SK-N-SH (cell line): ENCODE data around the gene PKIB. TPM values are rescaled to one million over a fixed set of nuclear protein-coding genes. Genes with fewer than 3 reads are reported as not detected.

Source experiments
- CTCF ChIA-PET: fragments of 300-600, 350-600 bp; formaldehyde crosslinking; extraction: SDS; loops from one replicate; lab custom pipeline; 2021; lab: Yijun Ruan, JAX
- POLR2A ChIA-PET: fragments of 350-600 bp; sonication (Branson Sonifier 250); formaldehyde crosslinking; extraction: SDS; loops from one replicate; lab custom pipeline; 2020; ENCODE audit warnings: antibody characterized with exemption, inconsistent platforms; lab: Yijun Ruan, JAX
- DNase-seq: peaks from one replicate; pipeline ENCODE4 v3.0.0; 2012
- H2AFZ ChIP-seq: fragments of 200-600 bp; sonication (generic); 2 replicates; pipeline ENCODE4 v1.8.1; 2016; ENCODE audit warnings: antibody characterized with exemption, mild to moderate bottlenecking, low read depth
- H3F3A ChIP-seq: fragments of 200-600 bp; sonication (generic); replicated peaks from 2 replicates; pipeline ENCODE3; 2016; ENCODE audit warnings: antibody characterized with exemption, mild to moderate bottlenecking; ENCODE audit not compliant: insufficient read depth
- H3K27ac ChIP-seq, 2 experiments: fragments of 200-500 bp in 1 of 2; fragments of 200-600 bp in 1 of 2; sonication (Bioruptor generic) in 1 of 2; sonication (generic), shearing (Covaris generic) in 1 of 2; 2 replicates each; pipeline versions ENCODE4 v1.5.1 to v1.6.1; 2014 to 2016; ENCODE audit warnings: low read depth in 2 of 2, inconsistent platforms in 1 of 2, low read length in 1 of 2, mild to moderate bottlenecking in 1 of 2, mixed read lengths in 1 of 2
- H3K27me3 ChIP-seq: fragments of 200-600 bp; sonication (generic), shearing (Covaris generic); 2 replicates; pipeline ENCODE4 v1.6.1; 2016; ENCODE audit warnings: mixed run types; ENCODE audit not compliant: insufficient read depth
- H3K36me3 ChIP-seq, 2 experiments: fragments of 200-500 bp in 1 of 2; fragments of 200-600 bp in 1 of 2; sonication (Bioruptor generic) in 1 of 2; sonication (generic) in 1 of 2; replicated peaks in 1 of 2; 2 replicates each; pipeline versions ENCODE3 to v1.5.1; 2014 to 2016; ENCODE audit warnings: low read length in 1 of 2, mild to moderate bottlenecking in 1 of 2; ENCODE audit not compliant: insufficient read depth in 2 of 2, control insufficient read depth in 1 of 2
- H3K4me1 ChIP-seq, 2 experiments: fragments of 200-500 bp in 1 of 2; fragments of 200-600 bp in 1 of 2; sonication (Bioruptor generic) in 1 of 2; sonication (generic), shearing (Covaris generic) in 1 of 2; 2 replicates each; pipeline versions ENCODE4 v1.5.1 to v1.6.1; 2014 to 2016; ENCODE audit warnings: low read depth in 1 of 2, low read length in 1 of 2, mixed run types in 1 of 2; ENCODE audit not compliant: insufficient read depth in 2 of 2, control insufficient read depth in 1 of 2
- H3K4me2 ChIP-seq: fragments of 200-600 bp; sonication (generic), shearing (Covaris generic); 2 replicates; pipeline ENCODE4 v1.6.1; 2017; ENCODE audit warnings: mixed run types
- H3K4me3 ChIP-seq, 2 experiments: fragments of 200-500 bp in 1 of 2; fragments of 200-600 bp in 1 of 2; sonication (Bioruptor generic) in 1 of 2; sonication (generic), shearing (Covaris generic) in 1 of 2; 2 replicates each; pipeline versions ENCODE4 v1.5.1 to v1.8.1; 2014 to 2016; ENCODE audit warnings: low read depth in 2 of 2, inconsistent platforms in 1 of 2, low read length in 1 of 2, mild to moderate bottlenecking in 1 of 2, mixed read lengths in 1 of 2, moderate library complexity in 1 of 2
- H3K79me2 ChIP-seq: fragments of 200-600 bp; sonication (generic); 2 replicates; pipeline ENCODE4 v1.8.1; 2017; ENCODE audit warnings: mild to moderate bottlenecking; ENCODE audit not compliant: insufficient read depth
- H3K9ac ChIP-seq: fragments of 200-600 bp; sonication (generic); 2 replicates; pipeline ENCODE4 v1.6.1; 2017; ENCODE audit warnings: mixed run types
- H3K9me2 ChIP-seq: fragments of 200-600 bp; sonication (generic); 2 replicates; pipeline ENCODE4 v1.6.1; 2017; ENCODE audit warnings: mixed run types
- H3K9me3 ChIP-seq: fragments of 200-600 bp; sonication (generic); 2 replicates; pipeline ENCODE4 v1.6.1; 2017; ENCODE audit warnings: mixed run types, mild to moderate bottlenecking, moderate library complexity
- H4K20me1 ChIP-seq: fragments of 200-600 bp; sonication (generic); 2 replicates; pipeline ENCODE4 v1.6.1; 2017; ENCODE audit warnings: mild to moderate bottlenecking, mixed run types; ENCODE audit not compliant: insufficient read depth
- ELF1 ChIP-seq: IDR thresholded peaks from 2 replicates; pipeline ENCODE4 v1.4.0; 2012
- FOSL2 ChIP-seq: IDR thresholded peaks from 2 replicates; pipeline ENCODE4 v1.4.0; 2012; ENCODE audit warnings: low read depth, mild to moderate bottlenecking, moderate library complexity, borderline replicate concordance
- FOXJ3 ChIP-seq: sonication (generic); formaldehyde crosslinking; IDR thresholded peaks from 2 replicates; pipeline ENCODE4 v1.5.1; 2020; ENCODE audit warnings: mild to moderate bottlenecking, missing genetic modification reagents
- FOXM1 ChIP-seq: IDR thresholded peaks from 2 replicates; pipeline ENCODE4 v1.4.0; 2012; ENCODE audit warnings: low read depth, mild to moderate bottlenecking
- GATA2 ChIP-seq: sonication (generic); formaldehyde crosslinking; IDR thresholded peaks from 2 replicates; pipeline ENCODE4 v1.5.0; 2020; ENCODE audit warnings: mild to moderate bottlenecking, missing genetic modification reagents
- IRF3 ChIP-seq: fragments of 150-350 bp; IDR thresholded peaks from 2 replicates; pipeline ENCODE4 v1.6.1; 2016; ENCODE audit warnings: mild to moderate bottlenecking, low read depth, low read length
- MAX ChIP-seq: IDR thresholded peaks from 2 replicates; pipeline ENCODE4 v1.4.0; 2012; ENCODE audit warnings: low read depth
- MXI1 ChIP-seq: IDR thresholded peaks from 2 replicates; pipeline ENCODE4 v1.6.1; 2012; ENCODE audit warnings: mild to moderate bottlenecking, low read depth, low read length, improper control_type of control experiment
- PBX3 ChIP-seq: IDR thresholded peaks from 2 replicates; pipeline ENCODE4; 2012
- POLR2AphosphoS5 ChIP-seq: IDR thresholded peaks from 2 replicates; pipeline ENCODE4 v1.6.1; 2012; ENCODE audit warnings: low read depth, low read length
- RAD21 ChIP-seq: IDR thresholded peaks from 2 replicates; pipeline ENCODE4 v1.6.1; 2012; ENCODE audit warnings: mild to moderate bottlenecking, low read length
- RCOR1 ChIP-seq: fragments of 150-350 bp; IDR thresholded peaks from 2 replicates; pipeline ENCODE4 v1.6.1; 2017; ENCODE audit warnings: antibody characterized with exemption, low read length
- RFX5 ChIP-seq: IDR thresholded peaks from 2 replicates; pipeline ENCODE4 v1.6.1; 2012; ENCODE audit warnings: mild to moderate bottlenecking, improper control_type of control experiment, low read length
- SMC3 ChIP-seq: IDR thresholded peaks from 2 replicates; pipeline ENCODE4 v1.6.1; 2012; ENCODE audit warnings: low read depth, low read length, improper control_type of control experiment
- TAF1 ChIP-seq: IDR thresholded peaks from 2 replicates; pipeline ENCODE4 v1.6.1; 2012; ENCODE audit warnings: low read depth, mild to moderate bottlenecking, low read length, moderate library complexity, borderline replicate concordance
- TEAD4 ChIP-seq: IDR thresholded peaks from 2 replicates; pipeline ENCODE4 v1.4.0; 2012; ENCODE audit warnings: mild to moderate bottlenecking, borderline replicate concordance; ENCODE audit not compliant: insufficient read depth
- USF1 ChIP-seq: IDR thresholded peaks from 2 replicates; pipeline ENCODE4 v1.4.0; 2012; ENCODE audit warnings: low read depth, borderline replicate concordance
- YY1 ChIP-seq: IDR thresholded peaks from 2 replicates; pipeline ENCODE4 v1.4.0; 2012; ENCODE audit warnings: low read depth, mild to moderate bottlenecking
- WGBS: methylation state at CpG from one replicate; pipeline ENCODE4 v1.1.6; 2017; ENCODE audit warnings: low lambda C conversion rate; 5-methylcytosine and 5-hydroxymethylcytosine counted together
- polyA plus RNA-seq, 3 experiments: library from polyadenylated mRNA; depleted of rRNA; stranded (reverse); fragments of >200 nt; gene quantifications; 2 replicates each; pipeline ENCODE4 v1.2.3, GENCODE V29; 2012

PKIB gene
- polyA plus RNA-seq, 1 of the 3 experiments (the other 2 are of a cell fraction): 0.30 TPM

- Histone ChIP-seq H3K9ac (no peak overlapping the region), H3K4me2 (no peak overlapping the region), H3K4me1 (peaks cover 0 to 6% of the 10 kb centered on the region in 2 experiments; a peak in 1 of 4 replicates), H3K9me3 (no peaks in the 10 kb centered on the region), H3K27ac (no peak overlapping the region), H3K4me3 (no peak overlapping the region), H3K27me3 (peaks cover 8% of the 10 kb centered on the region; the same call in 1 of the 2 replicates), H4K20me1 (no peaks in the 10 kb centered on the region), H3F3A (no peaks in the 10 kb centered on the region), H3K79me2 (no peaks in the 10 kb centered on the region), H3K36me3 (no peaks in the 10 kb centered on the region), H2AFZ (no peak overlapping the region), H3K9me2 (no peaks in the 10 kb centered on the region)
- POLR2A ChIA-PET: no interaction called here
- CTCF ChIA-PET: no interaction called here
- 20% methylated on average over 3 of the region's 3 CpGs for WGBS
- TF ChIP-seq FOSL2 (no peak), RFX5 (no peak), GATA2 (CRISPR knock-in tag) (no peak), TAF1 (no peak), TEAD4 (no peak), PBX3 (no peak), FOXM1 (no peak), USF1 (no peak), POLR2AphosphoS5 (no peak), SMC3 (no peak), FOXJ3 (CRISPR knock-in tag) (no peak), RCOR1 (no peak), MAX (no peak), MXI1 (no peak)
- no peak for DNase-seq
These were observed 100.9 kb downstream of the PKIB start for GRCh38 chr6:122710908-122711635.

- no peaks in the 10 kb centered on the region for H3K9me2 ChIP-seq
- ChIA-PET POLR2A (no interaction called here), CTCF (interaction anchor here (1.3 to 1.5 kb wide), 2 partner anchors 18 to 19 kb away, joined by 3 to 5 read pairs; no protein-coding TSS in a partner anchor)
- H3K79me2 ChIP-seq: no peaks in the 10 kb centered on the region
- H3K36me3 ChIP-seq: no peaks in the 10 kb centered on the region
- no peak overlapping the region for H3K27ac ChIP-seq
- H3K4me3 ChIP-seq: no peak overlapping the region
- no peak overlapping the region for H3K9ac ChIP-seq
- H3K4me1 ChIP-seq: peaks cover 0 to 6% of the 10 kb centered on the region in 2 experiments; a peak in 1 of 4 replicates
- DNase-seq: no peak
- no peaks in the 10 kb centered on the region for H3F3A ChIP-seq
- H3K9me3 ChIP-seq: no peaks in the 10 kb centered on the region
- H3K27me3 ChIP-seq: peaks cover 8% of the 10 kb centered on the region; the same call in 1 of the 2 replicates
- WGBS: 3% methylated on average over 3 of the region's 3 CpGs
- H4K20me1 ChIP-seq: no peaks in the 10 kb centered on the region
- no peak overlapping the region for H3K4me2 ChIP-seq
- no peak for TF ChIP-seq PBX3
- no peak for TF ChIP-seq MAX
- TF ChIP-seq ELF1: no peak
- no peak for TF ChIP-seq RAD21
- TF ChIP-seq IRF3: no peak
- TF ChIP-seq YY1: no peak
- no peak overlapping the region for H2AFZ ChIP-seq
These were observed 101.9 kb downstream of the PKIB start for GRCh38 chr6:122712093-122712447.
